GM21528 (cell line): ENCODE results near the gene LMF1.

ENCODE experiments used
- ATAC-seq: cut with Tn5 transposase; IDR thresholded peaks from one replicate; pipeline ENCODE4 v1.9.1; 2021; ENCODE audit warnings: mild to moderate bottlenecking, moderate library complexity; ENCODE audit not compliant: unreplicated experiment, low FRiP score

LMF1 gene

DNA sequence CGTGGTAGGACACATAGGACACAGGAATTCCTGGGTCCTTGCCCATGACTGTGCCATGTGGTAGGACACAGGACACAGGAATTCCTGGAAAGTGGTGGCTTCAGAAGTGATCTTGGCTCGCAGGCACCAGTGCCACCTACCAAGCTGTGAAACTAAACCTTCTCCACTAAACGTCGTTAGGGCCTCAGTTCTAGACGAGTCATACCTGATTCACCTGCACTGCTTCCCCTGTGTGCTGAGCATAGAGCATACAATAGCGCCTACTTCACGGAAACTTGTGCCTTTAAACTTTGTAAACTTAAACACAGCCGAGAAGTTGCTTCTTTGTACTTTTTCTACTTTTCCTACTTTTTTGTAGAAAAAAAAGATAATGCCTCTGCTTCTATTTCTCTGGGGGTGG is 15.6 kb upstream of the LMF1 start:
- no peak for ATAC-seq

DNA sequence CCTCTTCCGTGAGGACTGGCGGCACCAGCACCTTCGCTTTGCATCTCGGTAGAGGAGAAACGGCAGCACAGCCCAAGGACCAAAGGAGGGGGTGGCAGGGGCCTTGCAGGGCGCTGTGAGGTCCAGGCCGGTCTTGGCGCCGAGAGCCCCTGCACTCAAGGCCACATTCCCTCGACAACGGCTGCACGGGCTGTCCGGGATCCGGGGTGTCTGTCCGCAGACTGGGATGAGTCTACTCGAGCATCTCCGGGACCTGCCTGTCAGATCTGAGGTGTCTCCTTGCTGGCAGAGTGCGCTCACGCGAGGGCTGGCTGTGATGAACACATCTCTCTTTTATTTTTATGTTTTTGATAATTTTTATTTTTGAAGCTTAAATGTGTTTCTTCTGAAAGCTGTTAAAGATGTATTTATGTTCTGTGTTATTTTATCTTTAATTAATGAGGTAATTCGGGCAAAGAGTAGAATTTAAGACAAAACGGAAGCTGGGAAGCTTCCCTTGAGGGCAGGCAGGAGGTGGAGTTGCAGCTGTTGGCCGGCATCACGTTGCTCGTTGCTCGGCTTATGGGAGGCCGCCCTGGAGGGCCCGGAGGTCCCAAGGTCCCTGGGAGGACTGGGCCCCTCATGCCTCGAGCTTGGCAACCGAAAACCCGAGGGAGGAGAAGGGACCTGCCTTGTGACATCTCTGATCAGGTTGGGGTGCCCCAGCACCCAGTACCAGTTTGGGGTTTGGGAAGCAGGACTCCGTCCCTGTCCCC is 15.0 kb upstream of the LMF1 start:
- no peak for ATAC-seq

DNA sequence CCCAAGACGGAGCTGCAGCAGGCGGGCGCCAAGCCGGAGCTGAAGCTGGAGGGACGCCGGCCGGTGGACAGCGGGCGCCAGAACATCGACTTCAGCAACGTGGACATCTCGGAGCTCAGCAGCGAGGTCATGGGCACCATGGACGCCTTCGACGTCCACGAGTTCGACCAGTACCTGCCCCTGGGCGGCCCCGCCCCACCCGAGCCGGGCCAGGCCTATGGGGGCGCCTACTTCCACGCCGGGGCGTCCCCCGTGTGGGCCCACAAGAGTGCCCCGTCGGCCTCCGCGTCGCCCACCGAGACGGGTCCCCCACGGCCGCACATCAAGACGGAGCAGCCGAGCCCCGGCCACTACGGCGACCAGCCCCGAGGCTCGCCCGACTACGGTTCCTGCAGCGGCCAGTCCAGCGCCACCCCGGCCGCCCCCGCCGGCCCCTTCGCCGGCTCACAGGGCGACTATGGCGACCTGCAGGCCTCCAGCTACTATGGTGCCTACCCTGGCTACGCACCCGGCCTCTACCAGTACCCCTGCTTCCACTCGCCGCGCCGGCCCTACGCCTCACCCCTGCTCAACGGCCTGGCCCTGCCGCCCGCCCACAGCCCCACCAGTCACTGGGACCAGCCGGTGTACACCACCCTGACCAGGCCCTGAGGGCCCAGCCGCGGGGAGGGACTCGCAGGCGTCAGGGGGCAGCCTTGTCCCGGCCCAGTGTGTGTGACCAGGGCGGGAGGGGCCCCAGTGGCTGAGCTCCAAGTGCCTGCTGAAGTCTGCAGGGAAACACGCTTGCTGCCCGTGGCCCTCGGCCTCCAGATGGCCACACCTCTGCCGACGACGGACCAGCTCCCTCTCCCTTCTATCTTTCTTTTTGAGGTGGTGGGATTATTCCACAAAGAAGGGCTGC is 14.2 kb upstream of the LMF1 start:
- ATAC-seq = no peak

DNA sequence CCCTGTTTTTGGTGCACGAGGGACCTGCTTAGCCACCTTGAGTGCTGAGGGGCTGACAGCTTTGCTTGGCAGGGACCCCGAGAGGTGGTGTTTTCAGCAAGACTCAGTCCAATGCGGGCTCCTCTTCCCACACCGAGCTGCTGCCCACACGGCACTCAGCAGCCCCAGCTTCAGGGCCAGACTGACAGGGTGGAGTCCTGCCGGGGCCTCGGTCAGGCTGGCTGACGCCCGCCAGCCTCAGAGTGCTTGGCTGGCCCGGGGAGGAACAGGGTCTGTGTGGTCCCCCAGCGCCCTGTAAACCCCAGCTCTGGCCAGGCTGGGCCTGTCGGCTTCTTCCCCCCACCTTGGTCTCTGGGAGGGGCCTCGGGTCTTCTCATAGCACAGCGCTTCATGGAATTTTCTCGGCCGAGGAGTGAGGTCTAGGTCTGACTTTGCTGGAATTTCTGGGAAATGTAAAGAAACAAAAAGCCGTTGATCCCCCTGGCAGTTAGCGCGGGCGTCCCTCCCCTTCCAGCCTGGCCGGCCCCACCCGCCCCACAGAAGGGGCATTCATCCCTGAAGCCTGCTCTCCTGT is 13.4 kb upstream of the LMF1 start:
- ATAC-seq = no peak

DNA sequence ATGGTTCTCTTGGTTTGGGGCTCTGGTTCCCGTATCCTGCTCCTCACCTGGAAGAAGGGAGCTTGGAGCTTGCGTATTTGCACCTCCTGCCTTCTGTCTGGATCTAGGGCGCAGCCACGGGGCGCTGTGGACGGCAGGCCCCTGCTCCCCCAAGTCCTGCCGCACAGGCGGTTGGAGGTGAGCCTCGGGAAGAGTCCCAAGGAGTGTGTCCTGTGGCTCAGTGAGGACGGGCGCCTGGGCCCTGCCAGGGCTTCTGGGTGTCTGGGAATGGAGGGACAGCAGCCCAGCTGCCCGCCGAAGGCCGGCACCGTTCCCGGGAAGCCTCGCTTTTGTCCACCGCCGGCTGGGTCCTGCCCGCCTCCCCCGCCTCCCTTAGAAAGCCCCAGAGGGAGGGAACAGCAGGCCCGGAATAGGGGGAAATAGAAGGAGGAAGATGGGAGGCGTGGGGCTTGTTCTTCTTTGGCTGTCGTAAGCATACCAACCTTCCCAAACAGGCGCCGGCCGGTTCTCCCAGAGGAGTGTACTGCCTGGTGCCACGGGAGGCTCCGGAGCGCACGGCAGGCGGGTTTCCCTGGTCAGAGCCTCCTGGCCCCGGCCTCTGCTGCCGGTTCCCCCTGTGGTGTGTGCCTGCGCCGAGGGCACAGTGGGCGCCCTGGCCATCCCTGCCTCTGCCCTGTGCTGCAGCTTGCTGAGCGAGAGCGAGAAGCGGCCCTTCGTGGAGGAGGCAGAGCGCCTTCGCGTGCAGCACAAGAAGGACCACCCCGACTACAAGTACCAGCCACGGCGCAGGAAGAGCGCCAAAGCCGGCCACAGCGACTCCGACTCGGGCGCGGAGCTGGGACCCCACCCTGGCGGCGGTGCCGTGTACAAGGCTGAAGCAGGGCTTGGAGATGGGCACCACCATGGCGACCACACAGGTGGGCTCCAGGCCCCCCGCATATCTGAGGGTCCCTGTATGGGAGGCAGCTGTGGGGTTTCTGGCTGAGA is 12.6 kb upstream of the LMF1 start:
- no peak for ATAC-seq

DNA sequence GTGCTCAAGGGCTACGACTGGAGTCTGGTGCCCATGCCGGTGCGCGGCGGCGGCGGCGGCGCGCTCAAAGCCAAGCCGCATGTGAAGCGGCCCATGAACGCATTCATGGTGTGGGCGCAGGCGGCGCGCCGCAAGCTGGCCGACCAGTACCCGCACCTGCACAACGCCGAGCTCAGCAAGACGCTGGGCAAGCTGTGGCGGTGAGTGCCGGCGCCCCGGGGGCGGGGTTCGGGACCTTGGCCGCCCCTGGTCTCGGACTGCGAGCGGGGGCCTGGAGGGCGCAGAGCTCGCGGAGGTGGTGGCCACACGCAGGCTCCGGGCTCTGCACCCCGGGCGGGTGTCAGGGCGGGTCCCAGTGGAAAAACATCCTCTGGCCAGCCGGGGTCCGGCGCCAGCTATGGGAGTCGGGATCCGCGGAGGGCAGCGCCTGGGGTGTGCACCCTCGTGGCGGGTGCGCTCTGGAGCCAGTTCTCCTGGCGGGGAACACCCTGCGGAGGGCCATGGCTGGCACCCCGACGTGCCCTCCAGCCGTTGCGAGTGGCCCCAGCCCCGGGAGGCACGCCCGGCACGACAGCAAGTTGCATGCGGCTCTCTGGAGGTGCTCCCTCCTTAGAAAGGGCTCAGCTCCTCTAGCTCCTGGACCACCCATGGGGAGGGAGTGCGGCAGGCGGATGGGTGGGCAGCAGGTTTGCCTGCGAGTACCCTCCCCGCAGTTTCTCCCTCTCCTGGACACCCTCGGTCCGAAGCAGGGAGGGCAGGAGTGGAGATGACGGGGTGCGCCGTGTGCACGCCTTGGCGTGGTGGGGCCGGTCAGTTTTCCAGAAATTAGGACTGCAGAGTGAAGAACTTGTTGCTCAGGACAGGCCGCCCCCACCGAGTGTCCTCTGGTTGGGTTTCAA is 11.6 kb upstream of the LMF1 start:
- ATAC-seq = no peak

DNA sequence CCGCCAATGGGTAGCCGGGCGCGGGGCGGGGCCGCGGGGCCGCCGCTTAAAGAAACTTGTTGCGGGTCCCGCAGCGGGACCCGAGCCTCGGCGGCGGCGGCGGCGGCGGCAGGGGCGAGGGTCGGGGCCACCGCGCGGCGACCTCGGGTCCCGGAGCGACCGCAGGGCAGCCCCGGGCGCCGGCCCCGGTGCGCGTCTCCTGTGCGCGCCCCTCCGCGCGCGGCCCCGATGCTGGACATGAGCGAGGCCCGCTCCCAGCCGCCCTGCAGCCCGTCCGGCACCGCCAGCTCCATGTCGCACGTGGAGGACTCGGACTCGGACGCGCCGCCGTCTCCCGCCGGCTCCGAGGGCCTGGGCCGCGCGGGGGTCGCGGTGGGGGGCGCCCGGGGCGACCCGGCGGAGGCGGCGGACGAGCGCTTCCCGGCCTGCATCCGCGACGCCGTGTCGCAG is 10.9 kb upstream of the LMF1 start, which contains the start of gene SOX8:
SOX8 (plus strand) TSS at position 76 of the 450 bp plus-strand sequence; CDS start at position 229, 153 bp downstream.
- no peak for ATAC-seq

DNA sequence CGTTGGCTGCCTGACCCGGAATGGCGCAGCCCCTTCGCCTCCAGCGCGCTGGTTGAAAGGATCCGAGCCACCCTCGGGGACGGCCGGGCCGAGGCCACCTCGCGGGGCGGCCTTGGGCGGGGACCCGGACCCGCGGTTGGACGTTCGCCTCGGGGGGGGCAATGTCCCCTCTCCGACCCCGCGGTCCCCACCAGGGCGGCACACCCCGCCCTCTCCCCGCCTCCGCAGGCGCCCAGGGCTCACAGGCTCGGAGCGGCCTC is 9.7 kb upstream of the LMF1 start:
- ATAC-seq = no peak

DNA sequence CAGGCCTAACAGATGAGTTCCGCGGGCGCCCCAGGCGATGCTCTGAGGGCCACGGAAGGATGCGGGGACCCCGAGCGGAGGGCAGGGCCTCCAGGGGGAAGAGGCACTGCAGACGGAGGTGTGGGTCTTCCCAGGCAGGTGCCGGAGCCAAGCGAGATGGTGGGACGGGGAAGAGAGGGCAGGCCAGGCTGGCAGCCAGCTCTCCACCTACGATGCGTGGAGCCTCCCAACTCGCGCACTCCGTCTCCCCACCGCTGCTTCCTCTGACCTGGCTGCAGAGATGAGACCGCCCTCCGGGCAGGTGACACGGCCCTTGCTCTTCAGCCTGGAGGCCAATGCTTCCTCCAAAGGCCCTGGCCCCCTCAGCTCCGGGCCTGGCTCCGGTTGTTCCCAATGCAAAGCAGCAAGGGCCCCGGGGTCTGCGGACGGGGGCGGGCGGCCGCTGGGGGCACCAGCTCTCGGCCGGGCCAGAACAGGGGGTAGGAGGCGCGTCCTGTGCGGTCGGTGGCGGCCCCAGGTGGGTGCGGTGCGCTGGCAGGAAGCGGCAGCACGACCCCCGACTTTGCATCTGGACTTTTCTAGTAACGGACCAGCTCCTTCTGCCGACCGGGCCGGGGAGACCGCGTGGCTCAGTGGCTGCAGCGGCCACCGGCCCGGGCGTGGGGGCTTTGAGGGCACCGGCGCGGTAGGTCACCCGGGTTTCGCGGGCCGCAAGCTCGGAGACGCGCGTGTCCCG is 9.2 kb upstream of the LMF1 start:
- no peak for ATAC-seq

DNA sequence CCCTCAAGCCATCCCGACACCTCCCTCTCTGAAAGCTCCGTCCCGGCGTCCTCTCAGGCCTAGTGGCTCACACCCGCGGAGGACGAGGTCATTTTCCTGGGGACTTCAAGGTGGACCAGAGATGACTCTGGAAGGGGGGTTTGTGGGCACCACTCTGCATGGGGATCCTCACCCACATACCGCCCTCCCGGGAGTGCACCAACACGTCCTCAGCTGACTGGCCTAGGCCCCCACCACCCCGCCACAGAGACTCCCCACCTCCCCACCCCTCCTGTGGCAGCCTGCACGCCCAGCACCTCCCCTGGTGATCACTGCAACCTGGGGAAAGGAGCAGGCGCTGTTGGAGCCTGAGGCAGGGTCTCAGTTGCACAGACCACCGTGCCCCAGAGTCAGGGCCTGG is 8.4 kb upstream of the LMF1 start:
- no peak for ATAC-seq

DNA sequence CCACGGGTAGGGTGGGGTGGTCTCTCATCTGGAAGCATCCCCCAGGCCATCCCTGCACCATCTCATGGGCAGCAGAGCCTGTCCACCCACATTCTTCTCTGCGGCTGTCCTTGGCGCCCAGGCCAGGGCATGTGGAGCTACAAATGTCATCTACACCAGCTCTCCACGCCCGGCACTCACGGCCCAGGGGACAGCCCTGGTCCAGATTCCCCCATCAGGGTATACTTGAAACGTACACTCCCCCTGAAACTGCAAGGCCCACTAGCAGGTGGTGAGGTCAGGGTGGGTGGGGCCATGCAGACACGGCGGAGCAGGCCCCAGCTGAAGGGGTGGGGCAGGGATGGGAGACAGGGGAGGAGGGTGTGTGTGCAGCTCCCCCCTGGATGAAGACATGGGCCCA is 7.6 kb upstream of the LMF1 start:
- ATAC-seq = no peak

DNA sequence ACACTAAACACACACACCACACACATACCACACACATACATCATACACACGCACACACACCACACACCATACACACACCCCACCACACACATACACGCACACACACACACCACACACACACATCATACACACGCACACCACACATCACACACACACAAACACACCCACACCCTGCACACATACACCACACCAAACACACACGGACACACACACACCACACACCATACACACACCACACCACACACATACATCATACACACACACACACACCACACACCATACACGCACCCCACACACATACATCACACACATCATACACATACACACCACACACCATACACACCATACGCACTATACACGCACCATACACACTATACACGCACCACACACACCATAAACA is 7.1 kb upstream of the LMF1 start:
- ATAC-seq = no peak

DNA sequence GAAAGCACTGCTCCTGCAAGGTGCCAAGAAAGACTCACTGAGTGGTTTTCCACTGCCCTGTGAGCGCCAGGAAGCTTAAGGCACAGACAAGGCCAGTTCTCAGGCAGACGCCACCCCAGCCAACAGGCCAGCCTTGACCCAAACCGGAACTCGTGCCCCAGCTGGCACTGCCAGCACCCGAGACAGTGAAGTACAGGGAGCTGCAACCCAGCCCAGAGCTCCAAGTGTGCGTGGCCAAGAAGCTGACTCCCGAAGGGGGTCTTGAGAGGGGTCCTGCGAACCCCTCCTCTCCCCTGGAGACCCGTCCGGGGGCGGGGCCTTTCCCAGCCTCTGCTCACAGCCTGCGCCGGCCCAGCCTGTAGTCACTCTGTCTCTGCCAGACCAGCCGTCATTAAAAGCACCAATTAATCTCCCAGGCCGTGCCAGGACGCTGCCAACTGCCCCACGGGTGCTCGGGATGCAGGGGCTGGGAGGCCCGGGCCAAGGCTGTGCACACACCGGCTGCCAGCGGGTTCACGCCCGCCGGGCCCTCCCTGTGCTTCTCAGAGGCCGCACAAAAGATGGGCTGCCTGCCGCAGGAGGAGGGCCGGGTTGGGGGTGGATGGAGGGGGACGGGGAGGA is 6.4 kb upstream of the LMF1 start:
- ATAC-seq = no peak

DNA sequence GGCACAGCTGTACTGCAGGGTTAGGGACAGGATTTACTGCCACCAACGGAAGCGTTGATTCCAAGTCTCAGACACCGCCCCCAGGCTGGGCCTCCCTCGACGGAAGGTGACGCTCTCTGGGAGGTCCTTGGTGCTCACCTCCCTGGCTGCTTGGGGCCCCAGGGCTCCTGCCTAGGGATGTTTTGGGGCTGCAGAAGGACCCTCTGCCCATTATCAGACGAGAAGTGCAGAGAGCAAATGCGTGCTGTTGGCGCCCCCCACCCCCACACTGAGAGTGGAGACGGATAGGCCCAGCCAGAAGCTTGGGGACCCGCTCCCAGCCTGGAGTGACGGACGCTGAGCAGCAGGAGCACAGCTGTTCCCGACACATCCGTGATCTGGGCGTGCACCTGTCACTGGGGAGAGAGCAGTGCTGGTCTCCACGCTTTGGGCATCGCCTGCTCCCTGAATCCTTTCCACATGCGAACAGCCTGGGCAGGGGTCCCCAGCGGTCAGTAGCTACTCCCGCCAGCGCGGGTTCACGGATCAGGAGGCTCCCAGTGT is 5.7 kb upstream of the LMF1 start:
- no peak for ATAC-seq

DNA sequence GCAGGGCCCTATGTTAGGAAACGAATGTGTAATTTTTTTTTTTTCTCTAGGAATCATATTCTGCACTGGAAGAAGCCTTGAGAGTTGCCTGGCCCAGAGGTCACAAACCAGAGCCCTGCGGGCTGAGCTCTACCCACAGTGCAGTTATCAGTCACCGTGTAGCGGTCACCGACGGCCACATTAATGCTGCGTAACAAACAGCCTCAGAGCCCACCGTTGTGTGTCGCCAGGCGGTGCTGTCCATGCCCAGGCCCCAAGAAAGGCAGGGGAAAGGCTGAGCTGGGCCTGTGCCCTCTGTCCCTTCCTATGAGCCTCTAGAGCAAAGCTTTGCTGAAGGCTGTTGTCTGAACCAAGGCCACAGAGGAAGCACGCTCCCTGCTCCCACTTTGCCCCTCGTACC is 4.5 kb upstream of the LMF1 start:
- no peak for ATAC-seq

DNA sequence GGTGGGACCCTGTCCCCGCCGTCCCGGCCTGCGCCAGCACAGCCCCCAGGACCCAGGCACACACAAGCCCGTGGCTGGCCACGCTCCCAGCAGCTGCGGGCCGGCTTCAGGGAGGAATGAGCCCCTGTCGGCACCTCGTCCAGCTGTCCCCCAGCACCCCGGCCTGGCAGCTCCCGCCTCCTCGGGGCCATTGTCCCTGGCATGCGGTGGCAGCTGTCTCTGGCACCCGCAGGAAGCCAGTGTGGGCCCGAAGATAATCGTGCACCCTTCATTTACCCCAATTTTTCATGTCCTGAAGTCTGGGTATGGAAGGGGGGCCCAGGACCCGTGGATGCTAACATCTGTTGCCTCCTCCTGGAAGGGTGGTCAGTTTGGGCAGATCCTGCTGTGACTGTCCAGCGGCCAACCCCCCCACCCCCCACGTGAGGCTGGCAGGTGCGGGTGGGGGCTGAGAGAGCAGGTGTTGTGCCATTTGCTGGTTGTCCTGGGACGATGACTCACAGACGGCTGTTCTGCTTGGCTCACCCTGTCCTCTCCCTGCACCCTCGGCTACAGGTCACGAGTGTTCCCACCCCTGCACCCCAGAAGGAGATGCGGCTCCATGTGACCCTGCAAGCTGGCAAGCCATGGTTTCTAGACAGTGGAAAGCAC is 4.0 kb upstream of the LMF1 start:
- ATAC-seq = no peak

DNA sequence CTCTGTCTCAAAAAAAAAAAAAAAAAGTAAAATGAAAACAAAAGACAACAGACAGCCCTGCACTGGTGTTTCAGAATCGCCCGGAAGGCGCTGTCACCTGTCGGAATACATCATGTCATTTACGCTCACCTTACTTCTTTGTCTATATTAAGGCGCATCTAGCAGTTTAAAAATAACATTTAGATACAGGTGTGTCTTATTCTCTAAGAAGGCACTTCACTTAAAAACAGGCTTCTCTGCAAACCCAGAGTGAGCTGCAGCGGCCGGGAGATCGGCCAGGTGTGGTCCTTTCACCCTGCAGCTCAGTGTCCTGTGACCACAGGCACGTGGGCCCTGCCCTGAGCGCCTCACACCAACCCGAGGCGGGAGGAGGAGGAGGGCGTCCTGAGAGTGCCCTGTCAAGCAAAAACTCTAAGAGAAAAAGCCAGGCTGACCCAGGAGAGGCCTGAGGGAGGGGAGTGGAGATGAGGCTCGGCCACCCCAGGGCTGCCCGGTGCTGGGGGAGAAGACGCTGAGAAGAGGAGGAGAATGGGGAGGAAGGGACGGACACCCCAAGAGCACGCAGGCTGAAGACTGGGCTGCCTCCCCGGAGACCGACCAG is 3.3 kb upstream of the LMF1 start:
- ATAC-seq = no peak
